ENCODE results near the gene ST3GAL2.

The ST3GAL2 gene

GRCh38 chr16:70380919-70381603, 57.8 kb downstream of the ST3GAL2 start:
- TF ChIP-seq CTCF (IDR thresholded peaks at IDR 0.05; ENCODE audit: insufficient read depth, low read depth, low read length, missing control alignments) = peak; percentile 36
- H3K4me3 ChIP-seq (ENCODE audit: low read length) = peak overlapping the region; percentile 87
- DNase-seq (ENCODE audit: low read depth) = peak; percentile 99

- peak overlapping the region; percentile 87 for H3K4me3 ChIP-seq (ENCODE audit: low read length)
- TF ChIP-seq CTCF (IDR thresholded peaks at IDR 0.05; ENCODE audit: insufficient read depth, low read depth, low read length, missing control alignments) = no peak
- DNase-seq (ENCODE audit: low read depth) = peak; percentile 85
These were observed 58.5 kb downstream of the ST3GAL2 start for GRCh38 chr16:70380248-70380918.

GRCh38 chr16:70378869-70379493, 59.9 kb downstream of the ST3GAL2 start:
- no peak for DNase-seq (ENCODE audit: low read depth)
- TF ChIP-seq CTCF (IDR thresholded peaks at IDR 0.05; ENCODE audit: insufficient read depth, low read depth, low read length, missing control alignments) = no peak
- H3K4me3 ChIP-seq (ENCODE audit: low read length) = no peak overlapping the region

- DNase-seq (ENCODE audit: low read depth) = no peak
- no peak for TF ChIP-seq CTCF (IDR thresholded peaks at IDR 0.05; ENCODE audit: insufficient read depth, low read depth, low read length, missing control alignments)
- H3K4me3 ChIP-seq (ENCODE audit: low read length) = no peak overlapping the region
These were observed 61.1 kb downstream of the ST3GAL2 start for GRCh38 chr16:70377782-70378181.

- TF ChIP-seq CTCF (IDR thresholded peaks at IDR 0.05; ENCODE audit: insufficient read depth, low read depth, low read length, missing control alignments) = no peak
- H3K4me3 ChIP-seq (ENCODE audit: low read length) = no peak overlapping the region
- DNase-seq (ENCODE audit: low read depth) = no peak
These were observed 63.0 kb downstream of the ST3GAL2 start for GRCh38 chr16:70375636-70376611.

- no peak overlapping the region for H3K4me3 ChIP-seq (ENCODE audit: low read length)
These were observed 64.7 kb downstream of the ST3GAL2 start for GRCh38 chr16:70374213-70374612.

More at GRCh38 chr16:70374213-70374612, 64.7 kb downstream of the ST3GAL2 start:
- TF ChIP-seq CTCF (IDR thresholded peaks at IDR 0.05; ENCODE audit: insufficient read depth, low read depth, low read length, missing control alignments) = no peak
- DNase-seq (ENCODE audit: low read depth) = no peak
